Subcutaneous adipose tissue (tissue), 4 donors: ENCODE results near the gene LSMEM2. TPM values are rescaled to one million over a fixed set of nuclear protein-coding genes. Genes with fewer than 3 reads are reported as not detected.

ENCODE experiments used
- total RNA-seq, 4 donors: library from RNA; depleted of rRNA; stranded (reverse); fragments of >200 nt; gene quantifications; one replicate each; pipeline ENCODE4 v1.1.0, GENCODE V29; 2016
- TF ChIP-seq, protein P1 (sequence below): fragments of 450-650 bp; IDR thresholded peaks from one replicate; pipeline ENCODE4 v1.5.1; 2016; ENCODE audit warnings: low read depth, mild to moderate bottlenecking, control low read depth, antibody characterized with exemption, moderate library complexity

Gene LSMEM2
- total RNA-seq, 4 donors from 2014 or later: not detected

DNA sequence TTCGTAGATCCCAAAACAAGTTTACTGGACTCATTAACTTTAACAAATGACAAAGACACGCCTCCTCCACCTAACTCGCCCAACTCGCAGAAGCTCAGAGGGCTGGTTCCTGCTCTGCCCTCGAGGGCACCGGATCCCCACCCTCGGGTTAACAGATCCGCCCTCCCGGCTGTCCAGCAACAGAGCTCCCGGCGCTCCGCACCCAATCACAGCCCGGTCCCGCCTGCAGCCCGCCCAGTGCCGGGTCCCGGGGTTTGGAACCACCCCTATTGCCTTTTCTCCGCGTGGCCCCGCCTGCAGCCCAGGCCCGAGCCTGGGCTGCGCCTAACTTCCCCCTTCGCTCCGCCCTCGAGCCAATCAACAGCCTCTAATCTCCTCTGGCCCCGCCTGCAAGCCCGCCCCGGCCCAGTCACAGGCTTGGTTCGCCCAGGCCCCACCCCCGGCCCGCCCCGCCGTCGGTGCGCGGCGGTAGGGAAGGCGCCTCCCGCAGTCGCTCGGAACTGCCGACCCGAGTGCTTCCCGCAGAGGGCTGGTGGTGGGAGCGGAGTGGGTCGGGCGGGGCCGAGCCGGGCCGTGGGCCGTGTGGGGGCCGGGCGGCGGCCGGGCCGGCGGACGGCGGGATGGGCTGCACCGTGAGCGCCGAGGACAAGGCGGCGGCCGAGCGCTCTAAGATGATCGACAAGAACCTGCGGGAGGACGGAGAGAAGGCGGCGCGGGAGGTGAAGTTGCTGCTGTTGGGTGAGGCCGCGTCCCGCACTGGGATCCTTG lies 43.0 kb upstream of the LSMEM2 start, which contains the start of gene GNAI2:
TSS of gene GNAI2 (plus strand) at position 489 of the 768 bp plus-strand sequence. CDS start at position 621, 132 bp downstream.
- TF ChIP-seq, protein P1, sequence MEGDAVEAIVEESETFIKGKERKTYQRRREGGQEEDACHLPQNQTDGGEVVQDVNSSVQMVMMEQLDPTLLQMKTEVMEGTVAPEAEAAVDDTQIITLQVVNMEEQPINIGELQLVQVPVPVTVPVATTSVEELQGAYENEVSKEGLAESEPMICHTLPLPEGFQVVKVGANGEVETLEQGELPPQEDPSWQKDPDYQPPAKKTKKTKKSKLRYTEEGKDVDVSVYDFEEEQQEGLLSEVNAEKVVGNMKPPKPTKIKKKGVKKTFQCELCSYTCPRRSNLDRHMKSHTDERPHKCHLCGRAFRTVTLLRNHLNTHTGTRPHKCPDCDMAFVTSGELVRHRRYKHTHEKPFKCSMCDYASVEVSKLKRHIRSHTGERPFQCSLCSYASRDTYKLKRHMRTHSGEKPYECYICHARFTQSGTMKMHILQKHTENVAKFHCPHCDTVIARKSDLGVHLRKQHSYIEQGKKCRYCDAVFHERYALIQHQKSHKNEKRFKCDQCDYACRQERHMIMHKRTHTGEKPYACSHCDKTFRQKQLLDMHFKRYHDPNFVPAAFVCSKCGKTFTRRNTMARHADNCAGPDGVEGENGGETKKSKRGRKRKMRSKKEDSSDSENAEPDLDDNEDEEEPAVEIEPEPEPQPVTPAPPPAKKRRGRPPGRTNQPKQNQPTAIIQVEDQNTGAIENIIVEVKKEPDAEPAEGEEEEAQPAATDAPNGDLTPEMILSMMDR: no peak

DNA sequence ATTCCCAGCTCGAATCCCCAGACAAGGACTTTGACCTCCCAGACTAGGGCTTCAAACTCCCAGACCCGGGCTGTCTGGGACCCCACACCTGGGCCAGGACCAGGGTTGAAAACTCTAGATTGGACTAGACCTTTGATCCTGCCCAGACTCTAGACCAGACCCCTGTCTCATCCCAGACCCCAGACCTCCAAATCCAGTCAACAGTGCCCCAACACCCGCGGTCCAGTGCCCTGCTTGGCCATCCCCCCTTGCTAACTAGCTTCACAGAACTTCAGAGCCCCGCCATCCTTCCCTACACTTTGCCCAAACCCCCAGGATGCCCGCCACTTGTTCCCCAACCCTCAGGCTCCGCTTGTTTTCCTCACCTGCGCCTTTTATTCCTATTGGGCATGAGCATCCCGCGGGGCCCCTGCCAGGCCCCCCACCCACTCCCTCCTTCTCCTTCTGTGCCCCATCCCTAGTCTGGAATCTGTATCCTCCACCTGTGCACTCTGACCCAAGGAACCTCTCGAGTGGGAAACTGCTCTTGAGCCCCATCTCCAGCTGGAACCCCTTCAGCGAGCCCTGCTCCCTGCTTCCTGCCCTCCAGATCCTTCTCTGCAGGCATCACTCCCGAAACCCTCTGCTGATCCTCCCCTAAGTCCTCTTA lies 42.3 kb upstream of the LSMEM2 start:
- TF ChIP-seq, protein P1: no peak

DNA sequence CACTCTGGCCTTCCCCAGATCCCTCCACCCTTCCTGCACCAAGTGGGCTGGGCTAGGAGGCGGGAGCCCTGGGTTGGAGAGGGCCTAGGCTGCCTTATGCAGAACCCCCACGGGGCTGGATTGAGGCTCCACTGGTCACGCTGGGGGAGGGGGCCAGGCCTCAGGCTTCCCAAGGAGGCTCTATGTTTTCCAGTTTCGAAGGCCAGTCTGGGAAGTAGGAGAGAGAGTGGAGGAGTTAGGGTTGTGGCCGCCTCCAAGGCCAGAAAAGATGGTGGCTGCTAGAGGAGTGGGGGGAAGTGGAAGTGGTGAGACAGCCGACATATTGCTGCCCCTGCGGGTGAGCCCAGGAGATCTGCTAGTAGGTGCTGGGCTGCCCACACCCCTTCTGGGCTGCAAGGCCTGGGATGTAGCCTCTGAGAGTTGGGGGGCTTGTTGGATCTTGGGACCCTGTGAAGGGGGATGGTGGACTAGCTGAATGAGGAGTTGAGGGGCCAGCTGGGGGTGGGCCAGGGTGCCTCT lies 41.7 kb upstream of the LSMEM2 start:
- TF ChIP-seq, protein P1: no peak

DNA sequence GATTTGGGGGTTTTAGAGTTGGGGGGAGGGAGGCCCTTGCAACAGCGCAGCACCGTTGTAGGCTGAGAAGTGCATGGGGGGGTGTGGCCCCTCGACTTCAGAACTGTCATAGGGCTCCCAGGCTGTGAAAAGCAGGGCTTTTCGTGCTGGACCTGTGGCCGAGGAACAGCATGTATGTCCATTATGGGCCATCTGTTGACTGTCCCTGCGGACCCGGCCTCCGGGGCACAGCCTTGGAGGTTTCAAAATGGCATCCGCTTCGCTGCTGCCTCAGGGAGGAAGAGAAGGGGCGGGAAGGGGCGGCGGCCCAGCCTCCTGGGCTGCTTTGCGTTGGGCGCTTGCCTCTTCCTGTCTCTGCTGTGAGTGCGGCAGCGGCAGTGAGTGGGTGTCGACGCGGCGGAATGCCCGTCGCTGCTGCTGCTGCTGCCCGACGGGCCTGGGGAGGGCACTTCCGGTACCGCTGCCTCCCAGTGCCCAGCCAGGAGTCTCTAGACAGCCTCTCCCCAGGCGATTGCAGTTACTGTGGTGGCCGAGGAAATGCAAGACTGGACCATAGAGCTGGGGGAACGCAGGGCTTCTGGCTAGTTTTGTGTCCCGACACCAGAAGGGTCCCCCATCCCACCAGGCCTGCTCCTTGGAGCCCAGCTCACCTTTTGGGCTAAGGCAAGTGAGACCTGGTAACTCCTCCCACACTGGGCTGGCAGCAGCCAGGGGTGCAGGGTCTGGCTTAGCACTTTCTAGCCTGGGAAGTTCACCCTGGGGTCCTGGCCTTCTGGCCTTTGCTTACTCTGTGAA lies 40.9 kb upstream of the LSMEM2 start:
- TF ChIP-seq, protein P1: no peak

DNA sequence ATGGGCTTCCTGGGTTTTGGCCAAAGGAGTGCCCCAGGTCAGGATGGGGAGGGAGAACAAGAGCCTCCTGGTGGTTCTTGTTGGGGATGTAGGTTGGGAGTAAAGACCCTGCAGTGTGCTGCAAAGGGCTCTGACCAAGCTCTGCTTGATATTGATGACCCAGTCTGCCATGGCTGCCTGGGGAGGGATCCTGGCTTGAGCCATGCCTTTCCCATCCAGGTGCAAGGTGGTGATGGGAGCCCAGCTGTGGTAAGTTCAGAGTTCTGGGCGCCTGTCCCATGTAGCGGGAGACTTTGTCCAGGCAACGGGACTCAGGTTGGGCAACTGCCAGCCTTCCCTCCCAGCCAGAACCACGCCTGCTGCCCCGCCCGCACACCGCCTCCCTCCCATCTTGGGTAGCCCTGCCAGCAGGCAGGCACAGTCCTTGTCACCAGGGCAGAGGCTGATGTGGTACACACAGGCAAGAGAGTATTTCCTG lies 40.3 kb upstream of the LSMEM2 start:
- TF ChIP-seq, protein P1: no peak

DNA sequence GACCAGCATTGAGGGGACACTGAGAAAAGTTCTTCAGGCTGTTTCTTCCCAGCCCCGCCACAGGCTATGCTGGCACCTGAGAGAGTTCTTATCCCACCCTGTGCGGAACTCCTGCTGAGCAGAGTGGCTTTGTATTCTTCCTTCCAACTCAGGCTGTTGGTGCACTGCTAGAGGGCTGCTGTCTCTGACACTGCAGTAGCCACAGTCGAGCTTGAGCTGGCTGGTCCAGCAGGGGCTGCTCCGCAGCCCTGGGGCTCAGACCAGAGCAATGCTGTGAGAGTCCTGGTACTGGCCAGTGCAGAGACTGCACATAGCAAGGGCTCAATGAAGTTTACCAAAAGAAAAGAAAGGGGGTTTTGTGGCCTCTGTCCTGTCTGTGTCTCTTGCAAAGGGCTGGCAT lies 39.2 kb upstream of the LSMEM2 start:
- TF ChIP-seq, protein P1: no peak
